H1 (cell line): Measurements from ENCODE around the gene ATXN1L. TPM values are rescaled to one million over a fixed set of nuclear protein-coding genes. Genes with fewer than 3 reads are reported as not detected.

Experiments
- CTCF ChIA-PET: fragments of 300-600 bp; sonication (Branson Sonifier 250); formaldehyde crosslinking; loops from one replicate; lab custom pipeline; 2021; ENCODE audit not compliant: partially characterized antibody; lab: Charles Lee
- POLR2A ChIA-PET: fragments of 300-600 bp; sonication (Branson Sonifier 250); formaldehyde crosslinking; loops from one replicate; lab custom pipeline; 2021; ENCODE audit warnings: inconsistent platforms; ENCODE audit not compliant: partially characterized antibody; lab: Charles Lee
- DNase-seq, 2 experiments: peaks; one replicate each; pipeline versions ENCODE4 v3.0.0 to v3.0.0-alpha.2; 2010 to 2022; ENCODE audit warnings: low spot score in 2 of 2, low read depth in 1 of 2, mixed read lengths in 1 of 2
- FAIRE-seq: peaks from 2 replicates; lab custom pipeline; 2011; peaks lifted over from hg19 to GRCh38; lab: Jason Lieb, UNC
- H2AFZ ChIP-seq: 2 replicates; pipeline ENCODE4 v1.8.1; 2012; ENCODE audit warnings: low read length, inconsistent platforms
- H2AK5ac ChIP-seq: 2 replicates; pipeline ENCODE4 v1.6.1; 2013; ENCODE audit warnings: low read depth, low read length
- H2BK120ac ChIP-seq: replicated peaks from 2 replicates; pipeline ENCODE3; 2013; ENCODE audit warnings: low read depth, low read length, inconsistent platforms
- H2BK12ac ChIP-seq: 2 replicates; pipeline ENCODE4 v1.6.1; 2013; ENCODE audit warnings: low read depth, low read length
- H2BK15ac ChIP-seq: 2 replicates; pipeline ENCODE4 v1.6.1; 2013; ENCODE audit warnings: low read length
- H2BK20ac ChIP-seq: 2 replicates; pipeline ENCODE4 v1.6.1; 2013; ENCODE audit warnings: low read length
- H2BK5ac ChIP-seq: 2 replicates; pipeline ENCODE4 v1.6.1; 2013; ENCODE audit warnings: low read depth, low read length
- H3K14ac ChIP-seq: 2 replicates; pipeline ENCODE4 v1.6.1; 2013; ENCODE audit warnings: inconsistent platforms; ENCODE audit not compliant: insufficient read length
- H3K18ac ChIP-seq: 2 replicates; pipeline ENCODE4 v1.6.1; 2013; ENCODE audit warnings: low read length; ENCODE audit errors: extremely low read depth
- H3K23ac ChIP-seq: 2 replicates; pipeline ENCODE4 v1.6.1; 2013; ENCODE audit warnings: inconsistent platforms; ENCODE audit not compliant: insufficient read length
- H3K23me2 ChIP-seq: 2 replicates; pipeline ENCODE4 v1.6.1; 2013; ENCODE audit warnings: low read depth, low read length
- H3K27ac ChIP-seq: 2 replicates; pipeline ENCODE4 v1.6.1; 2011; ENCODE audit warnings: low read depth, low read length, inconsistent platforms
- H3K27me3 ChIP-seq, 4 experiments: replicated peaks in 1 of 4; 1 replicate in 1 of 4; 2 replicates in 3 of 4; pipeline versions ENCODE4 v1.6.1 to v1.8.1; 2011 to 2013; ENCODE audit warnings: low read length in 3 of 4, mild to moderate bottlenecking in 3 of 4, inconsistent platforms in 2 of 4, mixed read lengths in 2 of 4, moderate library complexity in 1 of 4; ENCODE audit not compliant: control insufficient read depth in 3 of 4, insufficient read depth in 3 of 4; ENCODE audit errors: extremely low read depth in 1 of 4
- H3K36me3 ChIP-seq, 4 experiments: 2 replicates each; pipeline versions ENCODE4 v1.6.1 to v1.8.1; 2011 to 2013; ENCODE audit warnings: mild to moderate bottlenecking in 4 of 4, low read length in 3 of 4, moderate library complexity in 2 of 4, control low read depth in 1 of 4, inconsistent platforms in 1 of 4; ENCODE audit not compliant: insufficient read depth in 4 of 4, control insufficient read depth in 2 of 4
- H3K4ac ChIP-seq: replicated peaks from 2 replicates; pipeline ENCODE3; 2013; ENCODE audit warnings: low read length, low read depth, mixed read lengths, inconsistent platforms; ENCODE audit not compliant: insufficient read length
- H3K4me1 ChIP-seq, 4 experiments: replicated peaks in 1 of 4; 1 replicate in 1 of 4; 2 replicates in 3 of 4; pipeline versions ENCODE4 v1.6.1 to v1.8.1; 2011 to 2013; ENCODE audit warnings: low read length in 3 of 4, inconsistent platforms in 2 of 4, mixed read lengths in 1 of 4; ENCODE audit not compliant: insufficient read depth in 4 of 4, control insufficient read depth in 3 of 4
- H3K4me2 ChIP-seq, 2 experiments: 2 replicates each; pipeline versions ENCODE4 v1.6.1 to v1.8.1; 2011 to 2013; ENCODE audit warnings: low read depth in 2 of 2, low read length in 2 of 2, control low read depth in 1 of 2, inconsistent platforms in 1 of 2, mild to moderate bottlenecking in 1 of 2; ENCODE audit not compliant: insufficient read depth in 1 of 2
- H3K4me3 ChIP-seq, 4 experiments: fragments of 200-600, 300-600 bp in 1 of 4; sonication (generic), shearing (Covaris generic), sonication (Bioruptor Twin) in 1 of 4; 2 replicates each; pipeline versions ENCODE4 v1.5.1 to v1.8.1; 2011 to 2016; ENCODE audit warnings: low read length in 4 of 4, low read depth in 3 of 4, control low read depth in 2 of 4, inconsistent platforms in 2 of 4, mild to moderate bottlenecking in 2 of 4, mixed read lengths in 1 of 4, moderate library complexity in 1 of 4; ENCODE audit not compliant: insufficient read depth in 2 of 4; ENCODE audit errors: extremely low read depth in 1 of 4
- H3K56ac ChIP-seq: replicated peaks from 2 replicates; pipeline ENCODE3; 2013; ENCODE audit warnings: low read depth, mild to moderate bottlenecking, mixed read lengths, low read length, inconsistent platforms; ENCODE audit not compliant: insufficient read length
- H3K79me1 ChIP-seq: 2 replicates; pipeline ENCODE4 v1.6.1; 2013; ENCODE audit warnings: low read depth, low read length, control low read depth
- H3K79me2 ChIP-seq, 2 experiments: 2 replicates each; pipeline versions ENCODE4 v1.6.1 to v1.8.1; 2012 to 2013; ENCODE audit warnings: low read length in 2 of 2, mild to moderate bottlenecking in 2 of 2, inconsistent platforms in 1 of 2; ENCODE audit not compliant: insufficient read depth in 2 of 2, control insufficient read depth in 1 of 2
- H3K9ac ChIP-seq, 4 experiments: replicated peaks in 1 of 4; 1 replicate in 1 of 4; 2 replicates in 3 of 4; pipeline versions ENCODE4 v1.6.1 to v1.8.1; 2011 to 2013; ENCODE audit warnings: low read depth in 3 of 4, low read length in 3 of 4, control low read depth in 2 of 4, mild to moderate bottlenecking in 2 of 4, moderate library complexity in 2 of 4, inconsistent platforms in 1 of 4; ENCODE audit errors: extremely low read depth in 1 of 4
- H3K9me3 ChIP-seq, 2 experiments: 2 replicates each; pipeline versions ENCODE4 v1.6.1 to v1.8.1; 2012 to 2013; ENCODE audit warnings: mild to moderate bottlenecking in 2 of 2, moderate library complexity in 2 of 2, control low read depth in 1 of 2, inconsistent platforms in 1 of 2, low read depth in 1 of 2, low read length in 1 of 2, mixed read lengths in 1 of 2; ENCODE audit not compliant: insufficient read depth in 2 of 2
- H4K20me1 ChIP-seq, 2 experiments: replicated peaks in 1 of 2; 2 replicates each; pipeline versions ENCODE3 to v1.8.1; 2011 to 2013; ENCODE audit warnings: inconsistent platforms in 2 of 2, low read length in 2 of 2, mild to moderate bottlenecking in 1 of 2; ENCODE audit not compliant: insufficient read depth in 2 of 2, control insufficient read depth in 1 of 2
- H4K5ac ChIP-seq: 2 replicates; pipeline ENCODE4 v1.6.1; 2013; ENCODE audit warnings: low read length, low read depth, mixed read lengths, inconsistent platforms; ENCODE audit not compliant: insufficient read length
- H4K8ac ChIP-seq: 2 replicates; pipeline ENCODE4 v1.8.0; 2013; ENCODE audit warnings: mild to moderate bottlenecking, moderate library complexity, low read length, inconsistent platforms; ENCODE audit not compliant: insufficient read depth; ENCODE audit errors: extremely low read depth
- H4K91ac ChIP-seq: replicated peaks from 2 replicates; pipeline ENCODE3; 2013; ENCODE audit warnings: low read length, mixed read lengths, inconsistent platforms; ENCODE audit not compliant: insufficient read length
- CEBPB ChIP-seq: IDR thresholded peaks from 2 replicates; pipeline ENCODE4 v1.6.1; 2012; ENCODE audit warnings: low read depth, low read length
- GABPA ChIP-seq: IDR thresholded peaks from 2 replicates; pipeline ENCODE4 v1.6.1; 2011; ENCODE audit warnings: mild to moderate bottlenecking, low read length, moderate library complexity, borderline replicate concordance; ENCODE audit not compliant: insufficient read depth
- JUN ChIP-seq: IDR thresholded peaks from 2 replicates; pipeline ENCODE4 v1.6.1; 2011; ENCODE audit warnings: low read depth, mild to moderate bottlenecking, improper control_type of control experiment, low read length
- MAFK ChIP-seq: IDR thresholded peaks from 2 replicates; pipeline ENCODE4 v1.6.1; 2012; ENCODE audit warnings: low read depth, mild to moderate bottlenecking, improper control_type of control experiment, low read length
- MAX ChIP-seq: IDR thresholded peaks from 2 replicates; pipeline ENCODE4 v1.6.1; 2012; ENCODE audit warnings: inconsistent platforms
- PHF8 ChIP-seq: fragments of 200-600 bp; sonication (generic); conservative IDR thresholded peaks from 2 replicates; pipeline ENCODE4 v1.7.1; 2012; ENCODE audit warnings: low read depth, mild to moderate bottlenecking, inconsistent platforms, low read length, moderate library complexity
- RBBP5 ChIP-seq: IDR thresholded peaks from 2 replicates; pipeline ENCODE4 v1.7.1; 2012; ENCODE audit warnings: low read depth, mild to moderate bottlenecking, inconsistent platforms, low read length, moderate library complexity, borderline replicate concordance
- SIN3A ChIP-seq, 2 experiments: IDR thresholded peaks in 1 of 2; conservative IDR thresholded peaks in 1 of 2; 2 replicates each; pipeline ENCODE4 v1.6.1; 2011 to 2012; ENCODE audit warnings: low read length in 2 of 2, improper control_type of control experiment in 1 of 2, low read depth in 1 of 2, mild to moderate bottlenecking in 1 of 2
- SUZ12 ChIP-seq: fragments of 200-600 bp; sonication (generic); IDR thresholded peaks from 2 replicates; pipeline ENCODE4 v1.6.1; 2012; ENCODE audit warnings: mild to moderate bottlenecking, inconsistent platforms, low read length, moderate library complexity, mixed read lengths
- TAF1 ChIP-seq: IDR thresholded peaks from 2 replicates; pipeline ENCODE4 v1.6.1; 2011; ENCODE audit warnings: mild to moderate bottlenecking, low read depth, low read length
- WGBS, 2 experiments: shearing (Covaris generic) in 1 of 2; methylation state at CpG; one replicate each; pipeline versions ENCODE4 v1.1.6 to v1.1.7; 2013 to 2015; ENCODE audit warnings: low lambda C conversion rate in 2 of 2, mixed read lengths in 2 of 2, inconsistent platforms in 1 of 2, low coverage in 1 of 2, missing lambda C conversion rate in 1 of 2; ENCODE audit not compliant: insufficient replicate concordance in 2 of 2, insufficient coverage in 1 of 2, insufficient read length in 1 of 2; ENCODE audit errors: extremely low coverage in 1 of 2, missing lambda C conversion rate in 1 of 2; 5-methylcytosine and 5-hydroxymethylcytosine counted together
- polyA plus RNA-seq, 7 experiments: library from polyadenylated mRNA; depleted of rRNA in 3 of 7; stranded (reverse) in 5 of 7; unstranded in 2 of 7; fragments of >200 nt in 5 of 7; fragments of 200-250 nt in 2 of 7; gene quantifications; 1 replicate in 5 of 7; 2 replicates in 1 of 7; 4 replicates in 1 of 7; pipeline versions ENCODE4 v1.2.1 to v1.2.3, GENCODE V29; 2011 to 2013; ENCODE audit warnings: missing spikeins in 2 of 7, mixed read lengths in 2 of 7
- total RNA-seq: library from RNA; stranded (reverse); fragmentation: NEBNext Ultra II Directional; extraction: Animal tissue kit (Norgen Biotek cat#: 25700); gene quantifications from 2 replicates; pipeline ENCODE4 v1.2.1, GENCODE V29; 2021

Gene ATXN1L
- total and polyA plus RNA-seq, 2 of the 8 experiments (the other 6 are each of a cell fraction or from before 2014, with no cell fraction given) = 12.1 to 23.8 TPM

GRCh38 chr16:71863995-71864394 lies 18.2 kb downstream of the ATXN1L start:
- Histone ChIP-seq H3K14ac (no peak overlapping the region), H3K4me2 (no peak overlapping the region), H3K9ac (no peak overlapping the region), H2BK20ac (no peak overlapping the region), H2BK12ac (no peak overlapping the region), H3K79me2 (no peaks in the 10 kb centered on the region), H2AK5ac (no peak overlapping the region), H4K5ac (no peak overlapping the region), H4K8ac (no peak overlapping the region), H3K36me3 (peaks cover 5 to 45% (median 21%) of the 10 kb centered on the region in 4 experiments; a peak in 6 of 8 replicates), H3K18ac (no peak overlapping the region), H2BK120ac (no peak overlapping the region), H3K27me3 (no peaks in the 10 kb centered on the region), H4K20me1 (peaks cover 3 to 5% of the 10 kb centered on the region in 2 experiments), H2BK15ac (no peak overlapping the region), H3K4me1 (no peaks in the 10 kb centered on the region), H3K79me1 (no peaks in the 10 kb centered on the region), H4K91ac (no peak overlapping the region), H2AFZ (no peak overlapping the region), H3K23me2 (no peaks in the 10 kb centered on the region), H3K56ac (no peak overlapping the region), H3K23ac (no peak overlapping the region), H3K9me3 (no peaks in the 10 kb centered on the region), H3K4me3 (no peak overlapping the region), H3K27ac (no peak overlapping the region), H2BK5ac (no peak overlapping the region), H3K4ac (no peak overlapping the region)
- TF ChIP-seq MAX (no peak), SUZ12 (no peak), GABPA (no peak), CEBPB (no peak), MAFK (no peak), JUN (no peak), TAF1 (no peak), SIN3A (conservative IDR thresholded peaks at IDR 0.05 in 1 of 2, IDR thresholded peaks at IDR 0.05 in 1 of 2; ENCODE audit: low read depth in 1 of 2, low read length in 2 of 2) (no peak), PHF8 (no peak), RBBP5 (no peak)
- 94% methylated on average over 5 of the region's 5 CpGs; no CpG with 5 or more reads in 1 of the 2 experiments for WGBS, 2 experiments
- ChIA-PET CTCF (interaction anchor here (2.7 kb wide), 1 partner anchor 19 kb away, joined by 14 read pairs; no protein-coding TSS in a partner anchor), POLR2A (interaction anchor here (1.1 to 2.3 kb wide), 4 partner anchors 10 to 20 kb away, joined by 3 to 9 read pairs (median 4); partner anchors contain the start of genes ATXN1L and ZNF821)
- FAIRE-seq = no peak
- DNase-seq = no peak
